NCI-H1694 treated with DMSO at 0.1 percent for 48 hours (cell line): Measurements from ENCODE around the gene NT5C3A.

Experiments used
- DNase-seq: peaks from one replicate; lab custom pipeline; 2025; lab: John Stamatoyannopoulos, UW

Gene NT5C3A

GRCh38 chr7:33075818-33076518 is 13.4 kb upstream of the NT5C3A start:
- no peak for DNase-seq

GRCh38 chr7:33073243-33073642 is 10.7 kb upstream of the NT5C3A start:
- no peak for DNase-seq

GRCh38 chr7:33072471-33072870 is 9.9 kb upstream of the NT5C3A start:
- no peak for DNase-seq

GRCh38 chr7:33070831-33071230 is 8.3 kb upstream of the NT5C3A start:
- DNase-seq, result no peak

GRCh38 chr7:33070277-33070676 is 7.7 kb upstream of the NT5C3A start:
- no peak for DNase-seq

GRCh38 chr7:33067921-33068320 is 5.3 kb upstream of the NT5C3A start:
- no peak for DNase-seq

GRCh38 chr7:33066771-33067170 is 4.2 kb upstream of the NT5C3A start:
- DNase-seq, result no peak

- DNase-seq, result no peak
Measured at GRCh38 chr7:33065981-33066380, 3.4 kb upstream of the NT5C3A start.

GRCh38 chr7:33062782-33063443 is 337 bp upstream of the NT5C3A start:
- DNase-seq, result peak; percentile 98

- peak; percentile 19 for DNase-seq
Measured at GRCh38 chr7:33061282-33061937, 1.2 kb downstream of the NT5C3A start.

- DNase-seq, result no peak
Measured at GRCh38 chr7:33059635-33060034, 2.9 kb downstream of the NT5C3A start.

- DNase-seq, result no peak
Measured at GRCh38 chr7:33055158-33055557, 7.4 kb downstream of the NT5C3A start.

- no peak for DNase-seq
Measured at GRCh38 chr7:33054261-33054964, 8.2 kb downstream of the NT5C3A start.

GRCh38 chr7:33053721-33054120 is 8.9 kb downstream of the NT5C3A start:
- DNase-seq, result no peak

GRCh38 chr7:33050535-33051318 is 11.8 kb downstream of the NT5C3A start:
- DNase-seq, result peak; percentile 80

GRCh38 chr7:33048704-33049103 is 13.9 kb downstream of the NT5C3A start:
- DNase-seq, result no peak

GRCh38 chr7:33048257-33048656 is 14.3 kb downstream of the NT5C3A start:
- no peak for DNase-seq

GRCh38 chr7:33044986-33045385 is 17.6 kb downstream of the NT5C3A start:
- DNase-seq, result no peak

GRCh38 chr7:33044401-33044718 is 18.2 kb downstream of the NT5C3A start:
- no peak for DNase-seq

- DNase-seq, result no peak
Measured at GRCh38 chr7:33043501-33044400, 18.8 kb downstream of the NT5C3A start.
